GM12878 (cell line): Measurements from ENCODE around the gene NKX1-1. TPM values are rescaled to one million over a fixed set of nuclear protein-coding genes. Genes with fewer than 3 reads are reported as not detected.

ENCODE experiments used
- ATAC-seq: fragments of 200-7000 bp; cut with Tn5 transposase; 3 replicates; pipeline ENCODE4 v1.9.1; 2020; ENCODE audit warnings: mild to moderate bottlenecking, moderate library complexity
- BruUV-seq: library from RNA; stranded (reverse); fragments of 400-500 nt; replicated peaks from 2 replicates; lab custom pipeline; 2021; lab: Mats Ljungman, UMichigan
- CTCF ChIA-PET: fragments of 300-600 bp; sonication (Branson Sonifier 250); formaldehyde crosslinking; extraction: SDS; loops from one replicate; lab custom pipeline; 2021; ENCODE audit warnings: inconsistent platforms; lab: Yijun Ruan, JAX
- POLR2A ChIA-PET: fragments of 350-600 bp; formaldehyde crosslinking; extraction: SDS; loops from one replicate; lab custom pipeline; 2021; ENCODE audit warnings: inconsistent platforms; lab: Charles Lee
- RAD21 ChIA-PET: fragments of 300-600 bp; sonication (Branson Sonifier 250); formaldehyde crosslinking; loops from one replicate; lab custom pipeline; 2023; ENCODE audit warnings: antibody characterized with exemption; ENCODE audit not compliant: unreplicated experiment; lab: Charles Lee
- SMC1A ChIA-PET: fragments of 300-600 bp; sonication (Branson Sonifier 250); formaldehyde crosslinking; loops from one replicate; lab custom pipeline; 2023; ENCODE audit not compliant: unreplicated experiment, uncharacterized antibody; lab: Charles Lee
- DNase-seq: peaks from one replicate; pipeline ENCODE4 v3.0.0-alpha.2; 2011; ENCODE audit warnings: low read depth, low spot score
- FAIRE-seq: peaks from 3 replicates; lab custom pipeline; 2011; peaks lifted over from hg19 to GRCh38; lab: Jason Lieb, UNC
- H2AFZ ChIP-seq: 2 replicates; pipeline ENCODE4 v1.6.0; 2011; ENCODE audit warnings: low read depth, low read length, control low read depth; ENCODE audit not compliant: control insufficient read depth
- H3K27ac ChIP-seq: 2 replicates; pipeline ENCODE4 v1.5.1; 2011; ENCODE audit warnings: control low read depth; ENCODE audit not compliant: control insufficient read depth, insufficient read depth
- H3K27me3 ChIP-seq, 2 experiments: replicated peaks in 1 of 2; 2 replicates each; pipeline versions ENCODE4 v1.6.0 to v1.6.1; 2011; ENCODE audit warnings: low read length in 1 of 2; ENCODE audit not compliant: control insufficient read depth in 2 of 2, insufficient read depth in 2 of 2
- H3K36me3 ChIP-seq, 2 experiments: 2 replicates each; pipeline ENCODE4 v1.5.1; 2011; ENCODE audit warnings: low read length in 1 of 2; ENCODE audit not compliant: control insufficient read depth in 2 of 2, insufficient read depth in 2 of 2
- H3K4me1 ChIP-seq: 2 replicates; pipeline ENCODE4 v1.6.1; 2011; ENCODE audit warnings: mild to moderate bottlenecking, low read length, moderate library complexity, mixed read lengths; ENCODE audit not compliant: control insufficient read depth, insufficient read depth
- H3K4me2 ChIP-seq: 2 replicates; pipeline ENCODE4 v1.6.0; 2011; ENCODE audit warnings: control low read depth; ENCODE audit not compliant: control insufficient read depth, insufficient read depth
- H3K4me3 ChIP-seq: fragments of 200-600 bp; sonication (generic); 2 replicates; pipeline ENCODE4 v1.5.1; 2016
- H3K79me2 ChIP-seq: 2 replicates; pipeline ENCODE4 v1.6.0; 2011; ENCODE audit warnings: low read length; ENCODE audit not compliant: control insufficient read depth, insufficient read depth
- H3K9ac ChIP-seq: 2 replicates; pipeline ENCODE4 v1.8.0; 2011; ENCODE audit warnings: low read length, control low read depth, mixed read lengths; ENCODE audit not compliant: control insufficient read depth, insufficient read depth
- H3K9me3 ChIP-seq: replicated peaks from 3 replicates; pipeline ENCODE4 v1.5.1; 2011; ENCODE audit warnings: mild to moderate bottlenecking, low read length; ENCODE audit not compliant: control insufficient read depth, insufficient read depth
- H4K20me1 ChIP-seq: 2 replicates; pipeline ENCODE4 v1.6.0; 2011; ENCODE audit not compliant: control insufficient read depth, insufficient read depth
- ASH2L ChIP-seq: fragments of 300-600, 200-600 bp; sonication (generic); IDR thresholded peaks from 2 replicates; pipeline ENCODE4 v1.6.1; 2017; ENCODE audit warnings: low read depth, mild to moderate bottlenecking, borderline replicate concordance
- ATF7 ChIP-seq: fragments of 450-650 bp; IDR thresholded peaks from 2 replicates; pipeline ENCODE4 v1.6.1; 2016; ENCODE audit warnings: low read depth, mild to moderate bottlenecking
- CHD2 ChIP-seq: IDR thresholded peaks from 2 replicates; pipeline ENCODE4 v1.6.1; 2011; ENCODE audit warnings: low read depth, low read length, improper control_type of control experiment, borderline replicate concordance
- CREM ChIP-seq: IDR thresholded peaks from 2 replicates; pipeline ENCODE4 v1.6.1; 2014; ENCODE audit warnings: antibody characterized with exemption, low read depth
- EP300 ChIP-seq, 2 experiments: fragments of 150-350 bp in 1 of 2; IDR thresholded peaks; 2 replicates each; pipeline ENCODE4 v1.6.1; 2011 to 2012; ENCODE audit warnings: low read depth in 2 of 2, low read length in 2 of 2, borderline replicate concordance in 1 of 2, improper control_type of control experiment in 1 of 2, inconsistent platforms in 1 of 2; ENCODE audit not compliant: control insufficient read depth in 1 of 2
- FOXK2 ChIP-seq: fragments of 450-650 bp; IDR thresholded peaks from 2 replicates; pipeline ENCODE4 v1.6.1; 2017; ENCODE audit warnings: mild to moderate bottlenecking, moderate library complexity
- FOXM1 ChIP-seq: IDR thresholded peaks from 2 replicates; pipeline ENCODE4 v1.6.1; 2012; ENCODE audit warnings: low read depth, mild to moderate bottlenecking, inconsistent platforms, low read length, moderate library complexity
- LARP7 ChIP-seq: fragments of 450-650 bp; IDR thresholded peaks from 2 replicates; pipeline ENCODE4 v1.6.1; 2017; ENCODE audit warnings: mild to moderate bottlenecking
- MEF2B ChIP-seq: fragments of 450-650 bp; IDR thresholded peaks from 2 replicates; pipeline ENCODE4 v1.6.1; 2018; ENCODE audit warnings: mild to moderate bottlenecking, moderate library complexity; ENCODE audit not compliant: partially characterized antibody, poor library complexity, severe bottlenecking
- NBN ChIP-seq: fragments of 450-650 bp; IDR thresholded peaks from 2 replicates; pipeline ENCODE4 v1.6.1; 2016
- NFXL1 ChIP-seq: fragments of 450-650 bp; IDR thresholded peaks from 2 replicates; pipeline ENCODE4 v1.6.1; 2017; ENCODE audit warnings: antibody characterized with exemption, mild to moderate bottlenecking, borderline replicate concordance
- NR2C1 ChIP-seq: fragments of 450-650 bp; IDR thresholded peaks from 2 replicates; pipeline ENCODE4 v1.6.1; 2017; ENCODE audit warnings: antibody characterized with exemption, mild to moderate bottlenecking, moderate library complexity
- PAX8 ChIP-seq: fragments of 450-650 bp; IDR thresholded peaks from 2 replicates; pipeline ENCODE4 v1.6.1; 2017; ENCODE audit warnings: mild to moderate bottlenecking, moderate library complexity
- RCOR1 ChIP-seq: conservative IDR thresholded peaks from 2 replicates; pipeline ENCODE4 v1.6.1; 2012; ENCODE audit warnings: low read depth, low read length, improper control_type of control experiment
- SMARCA5 ChIP-seq: fragments of 450-650 bp; IDR thresholded peaks from 2 replicates; pipeline ENCODE4 v1.6.1; 2017; ENCODE audit warnings: mild to moderate bottlenecking
- TAF1 ChIP-seq: IDR thresholded peaks from 2 replicates; pipeline ENCODE4 v1.6.1; 2011; ENCODE audit warnings: mild to moderate bottlenecking, low read depth, low read length, borderline replicate concordance
- WRNIP1 ChIP-seq: IDR thresholded peaks from 2 replicates; pipeline ENCODE4 v1.6.1; 2011; ENCODE audit warnings: low read depth, low read length, improper control_type of control experiment, borderline replicate concordance
- ZNF217 ChIP-seq: fragments of 450-650 bp; IDR thresholded peaks from 2 replicates; pipeline ENCODE4 v1.6.1; 2017; ENCODE audit warnings: antibody characterized with exemption, mild to moderate bottlenecking
- ZSCAN29 ChIP-seq: fragments of 450-650 bp; IDR thresholded peaks from 2 replicates; pipeline ENCODE4 v1.6.1; 2017; ENCODE audit warnings: mild to moderate bottlenecking, moderate library complexity
- WGBS: methylation state at CpG from one replicate; pipeline ENCODE4 v1.1.6; 2016; ENCODE audit warnings: low lambda C conversion rate; ENCODE audit not compliant: insufficient replicate concordance, insufficient coverage; ENCODE audit errors: missing lambda C conversion rate; 5-methylcytosine and 5-hydroxymethylcytosine counted together
- in situ Hi-C: fragments of 300-500 bp; cut with MboI; formaldehyde crosslinking; loops from 9 replicates; pipeline ENCODE4 v1.14.3; 2018; ENCODE audit warnings: mixed read lengths
- intact Hi-C: fragments of 100-400 bp; cut with micrococcal nuclease; formaldehyde crosslinking; loops from one replicate; pipeline ENCODE4 v1.14.2; 2022; ENCODE audit not compliant: unreplicated experiment
- polyA plus RNA-seq, 11 experiments: library from polyadenylated mRNA; depleted of rRNA in 4 of 11; unstranded in 6 of 11; stranded (reverse) in 5 of 11; fragments of >200 nt; fragmentation: Nextera tagmentation in 4 of 11; fragmentation: Illumina TruSeq in 1 of 11; extraction: Ambion mirVana in 4 of 11; extraction: Trizol in 1 of 11; gene quantifications; 1 replicate in 1 of 11; 2 replicates in 10 of 11; pipeline versions ENCODE4 v1.2.1 to v1.2.3, GENCODE V29; 2011 to 2016; ENCODE audit warnings: inconsistent platforms in 2 of 11, missing spikeins in 2 of 11, low read depth in 1 of 11
- total RNA-seq, 4 experiments: library from RNA; depleted of rRNA in 3 of 4; stranded (reverse); fragments of >200 nt in 3 of 4; fragmentation: Illumina TruSeq in 1 of 4; extraction: Trizol in 1 of 4; gene quantifications; 2 replicates each; pipeline versions ENCODE4 v1.2.1 to v1.2.3, GENCODE V29; 2013 to 2021

Gene NKX1-1
- total and polyA plus RNA-seq, 10 of the 15 experiments (the other 5 are each of a cell fraction or from before 2014, with no cell fraction given): not detected

GRCh38 chr4:1400831-1401408 lies 5.3 kb downstream of the NKX1-1 start:
- RAD21 ChIA-PET: no interaction called here
- TF ChIP-seq CHD2: no peak
- no peak for TF ChIP-seq MEF2B
- no peak for TF ChIP-seq FOXK2
- TF ChIP-seq LARP7: no peak
- TF ChIP-seq FOXM1: no peak
- TF ChIP-seq SMARCA5: no peak
- no peak for TF ChIP-seq PAX8
- no peak for TF ChIP-seq CREM
- TF ChIP-seq RCOR1: no peak
- no peak for TF ChIP-seq NFXL1
- TF ChIP-seq NR2C1: no peak
- no peak for TF ChIP-seq ZSCAN29
- no peak for TF ChIP-seq WRNIP1
- TF ChIP-seq TAF1: no peak
- TF ChIP-seq ASH2L: no peak
- no peak for TF ChIP-seq ZNF217
- TF ChIP-seq EP300 (IDR thresholded peaks at IDR 0.05; ENCODE audit: borderline replicate concordance in 1 of 2, control insufficient read depth in 1 of 2, low read depth in 2 of 2, low read length in 2 of 2): no peak
- no peak for TF ChIP-seq ATF7
- TF ChIP-seq NBN: no peak
- intact Hi-C loops (no loop called here), in situ Hi-C loops (loop anchor here (10.0 kb wide), 1 partner anchor 64 kb away; no protein-coding TSS in a partner anchor)
- Histone ChIP-seq H3K27me3 (no peaks in the 10 kb centered on the region), H4K20me1 (no peaks in the 10 kb centered on the region), H3K36me3 (no peaks in the 10 kb centered on the region), H3K4me2 (no peak overlapping the region), H3K27ac (no peak overlapping the region), H3K9ac (no peak overlapping the region), H3K9me3 (peaks cover 26% of the 10 kb centered on the region), H3K79me2 (no peaks in the 10 kb centered on the region), H3K4me1 (no peaks in the 10 kb centered on the region), H3K4me3 (no peak overlapping the region), H2AFZ (no peak overlapping the region)
- FAIRE-seq (no peak), ATAC-seq (no peak), DNase-seq (no peak)
- SMC1A ChIA-PET: no interaction called here
- 36% methylated on average over 9 of the region's 14 CpGs for WGBS
- POLR2A ChIA-PET: no interaction called here
- BruUV-seq: no TSS peak
- CTCF ChIA-PET: no interaction called here
